Measurements from ENCODE around the gene RCAN2.

DNA sequence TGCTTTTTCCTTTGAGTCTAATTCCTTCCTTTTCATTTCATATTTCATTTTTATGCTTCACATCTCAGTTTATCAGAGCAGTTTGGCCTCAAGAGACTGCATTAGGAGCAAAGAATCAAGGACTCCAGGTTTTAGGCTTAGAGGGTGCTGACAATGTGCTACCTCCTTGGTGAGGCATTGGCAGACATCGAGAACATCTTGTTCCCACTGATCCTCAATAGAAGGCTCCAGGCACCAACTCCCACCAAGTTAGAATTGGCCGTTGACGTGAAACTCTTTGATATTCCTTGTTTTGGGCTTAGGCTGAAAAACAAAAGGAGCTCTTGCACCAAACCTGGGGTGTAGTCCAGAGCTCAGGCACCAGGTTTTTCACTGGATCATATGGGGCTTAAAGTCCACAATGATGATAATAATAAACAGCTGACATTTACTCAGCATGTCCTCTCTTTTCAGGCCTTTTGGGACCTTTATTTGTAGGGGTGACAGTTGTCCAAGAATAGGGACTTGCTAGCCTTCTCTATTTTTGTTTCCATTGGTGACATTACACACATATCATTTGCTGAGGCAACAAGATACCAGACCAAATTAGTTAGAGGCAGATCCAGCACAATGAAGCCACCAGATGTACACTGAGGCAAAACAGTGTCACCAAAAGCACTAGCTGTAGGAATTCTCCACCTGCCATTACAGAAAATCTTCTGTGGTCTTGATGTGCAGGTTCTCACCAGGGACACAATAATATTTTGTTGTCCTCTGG is 239.5 kb downstream of the RCAN2 start:
- TF ChIP-seq RFX1 (IDR thresholded peaks at IDR 0.05) (no peak), JUNB (CRISPR knock-in tag; conservative IDR thresholded peaks at IDR 0.05) (no peak), POLR2AphosphoS5 (IDR thresholded peaks at IDR 0.05; ENCODE audit: control insufficient read depth, insufficient read depth, low read depth, low read length) (no peak), MIER1 (IDR thresholded peaks at IDR 0.05; ENCODE audit: low read depth) (no peak), KDM4B (IDR thresholded peaks at IDR 0.05; ENCODE audit: borderline replicate concordance in 2 of 2, low read depth in 1 of 2) (no peak)
- TF ChIP-seq, protein P1, sequence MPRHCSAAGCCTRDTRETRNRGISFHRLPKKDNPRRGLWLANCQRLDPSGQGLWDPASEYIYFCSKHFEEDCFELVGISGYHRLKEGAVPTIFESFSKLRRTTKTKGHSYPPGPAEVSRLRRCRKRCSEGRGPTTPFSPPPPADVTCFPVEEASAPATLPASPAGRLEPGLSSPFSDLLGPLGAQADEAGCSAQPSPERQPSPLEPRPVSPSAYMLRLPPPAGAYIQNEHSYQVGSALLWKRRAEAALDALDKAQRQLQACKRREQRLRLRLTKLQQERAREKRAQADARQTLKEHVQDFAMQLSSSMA (CRISPR knock-in tag; IDR thresholded peaks at IDR 0.05) = no peak
- TF ChIP-seq, protein P2, sequence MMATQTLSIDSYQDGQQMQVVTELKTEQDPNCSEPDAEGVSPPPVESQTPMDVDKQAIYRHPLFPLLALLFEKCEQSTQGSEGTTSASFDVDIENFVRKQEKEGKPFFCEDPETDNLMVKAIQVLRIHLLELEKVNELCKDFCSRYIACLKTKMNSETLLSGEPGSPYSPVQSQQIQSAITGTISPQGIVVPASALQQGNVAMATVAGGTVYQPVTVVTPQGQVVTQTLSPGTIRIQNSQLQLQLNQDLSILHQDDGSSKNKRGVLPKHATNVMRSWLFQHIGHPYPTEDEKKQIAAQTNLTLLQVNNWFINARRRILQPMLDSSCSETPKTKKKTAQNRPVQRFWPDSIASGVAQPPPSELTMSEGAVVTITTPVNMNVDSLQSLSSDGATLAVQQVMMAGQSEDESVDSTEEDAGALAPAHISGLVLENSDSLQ (IDR thresholded peaks at IDR 0.05) = no peak

Data from K562 (cell line).